Smooth muscle cell of bladder (primary cell): ENCODE results near the gene PDZD11. TPM values are rescaled to one million over a fixed set of nuclear protein-coding genes. Genes with fewer than 3 reads are reported as not detected.

Experiments
- total RNA-seq: library from RNA; depleted of rRNA; stranded (reverse); fragments of >200 nt; gene quantifications from 2 replicates; pipeline ENCODE4 v1.2.3, GENCODE V29; 2014

PDZD11 gene, protein sequence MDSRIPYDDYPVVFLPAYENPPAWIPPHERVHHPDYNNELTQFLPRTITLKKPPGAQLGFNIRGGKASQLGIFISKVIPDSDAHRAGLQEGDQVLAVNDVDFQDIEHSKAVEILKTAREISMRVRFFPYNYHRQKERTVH
- 37.8 and 40.5 TPM in 2 replicates for total RNA-seq

DNA sequence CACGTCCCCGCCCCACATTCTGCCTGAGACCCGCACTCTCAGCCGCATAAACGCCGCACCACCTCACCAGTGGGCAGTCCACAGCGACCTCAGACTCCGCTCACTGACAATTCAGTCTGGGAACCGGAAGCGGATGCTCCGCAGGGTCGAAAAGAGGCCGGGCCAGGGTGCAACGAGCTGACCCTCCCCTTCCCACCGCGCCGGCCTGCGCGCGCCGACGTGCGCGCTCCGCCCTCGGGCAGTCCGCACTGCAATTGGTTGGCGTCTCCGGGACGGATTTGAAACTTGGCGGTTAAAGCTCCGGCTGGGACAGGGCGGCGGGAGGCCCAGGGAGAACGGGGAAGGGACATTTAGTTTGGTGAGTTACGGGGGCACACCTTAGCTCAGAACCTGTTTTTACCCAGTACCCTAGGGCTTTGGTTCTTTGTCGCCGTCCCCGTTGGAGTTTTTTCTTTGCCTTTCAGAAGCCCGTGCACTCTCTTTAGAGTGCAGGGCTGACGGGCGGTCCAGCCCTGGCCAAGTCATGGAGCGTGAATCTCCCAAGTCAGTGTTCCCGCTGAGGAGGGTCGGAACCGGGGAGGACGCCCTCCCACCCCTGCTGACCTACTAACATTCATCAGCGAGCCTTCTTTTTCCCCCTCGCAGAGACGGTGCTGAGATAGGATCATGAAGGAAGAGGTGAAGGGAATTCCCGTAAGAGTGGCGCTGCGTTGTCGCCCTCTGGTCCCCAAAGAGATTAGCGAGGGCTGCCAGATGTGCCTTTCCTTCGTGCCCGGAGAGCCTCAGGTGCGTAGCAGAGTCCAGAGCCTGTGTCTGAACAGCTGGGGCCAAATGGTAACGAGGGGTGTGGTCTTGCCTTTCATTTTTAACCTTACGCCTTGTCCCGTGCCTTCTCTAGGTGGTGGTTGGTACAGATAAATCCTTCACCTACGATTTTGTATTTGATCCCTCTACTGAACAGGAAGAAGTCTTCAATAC lies at the start of gene PDZD11, which contains the start of gene KIF4A:
PDZD11 (minus strand) TSS at position 135 of the 978 bp plus-strand sequence. CDS start 586 bp downstream, outside the sequence.
KIF4A (plus strand) TSS at position 312 of the 978 bp plus-strand sequence; CDS start at position 667, 355 bp downstream.

DNA sequence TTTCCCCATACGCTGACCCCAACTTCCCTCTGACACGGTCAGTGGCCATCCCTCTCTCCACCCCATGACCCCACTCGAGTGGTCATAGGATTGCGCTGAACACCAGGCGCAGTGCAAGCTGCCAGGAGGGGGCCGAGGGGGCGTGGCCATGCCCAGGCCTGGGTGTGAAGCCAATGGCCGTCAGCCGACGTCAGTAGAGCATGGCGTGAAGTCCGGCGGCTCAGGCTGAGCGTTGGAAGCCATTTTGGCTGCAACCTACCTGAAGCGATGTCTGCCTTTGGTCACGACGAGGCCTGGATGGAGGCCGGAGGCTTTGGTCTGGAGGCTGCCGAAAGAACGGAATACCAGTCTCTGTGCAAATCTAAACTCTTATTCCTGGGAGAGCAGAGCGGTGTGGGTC lies 7.8 kb downstream of the PDZD11 start, which contains the start of gene RAB41:
RAB41 (plus strand) TSS at position 222 of the 400 bp plus-strand sequence; CDS start at position 268, 46 bp downstream.

DNA sequence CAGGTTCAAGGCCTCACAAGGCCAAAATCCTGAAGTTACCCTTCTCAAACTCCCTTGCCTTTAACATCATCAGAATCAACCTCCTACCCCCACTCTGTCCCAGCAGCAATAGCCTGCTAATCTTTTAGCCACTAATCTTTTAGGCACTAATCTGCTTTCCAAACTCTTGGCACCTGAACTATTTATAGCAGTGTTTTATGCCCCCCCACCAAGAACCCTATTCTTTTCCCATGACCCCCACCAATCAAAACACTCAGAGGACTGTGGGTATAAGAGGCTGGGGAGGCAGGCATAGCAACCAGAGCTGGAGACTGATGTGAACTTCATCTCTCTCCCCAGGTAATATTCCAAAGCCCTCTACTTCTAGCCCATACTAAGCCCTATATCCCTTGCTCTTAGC lies 21.7 kb downstream of the PDZD11 start, which contains the start of gene ARR3:
ARR3 (plus strand) TSS at position 301 of the 400 bp plus-strand sequence. CDS start 1,052 bp downstream, outside the sequence.

DNA sequence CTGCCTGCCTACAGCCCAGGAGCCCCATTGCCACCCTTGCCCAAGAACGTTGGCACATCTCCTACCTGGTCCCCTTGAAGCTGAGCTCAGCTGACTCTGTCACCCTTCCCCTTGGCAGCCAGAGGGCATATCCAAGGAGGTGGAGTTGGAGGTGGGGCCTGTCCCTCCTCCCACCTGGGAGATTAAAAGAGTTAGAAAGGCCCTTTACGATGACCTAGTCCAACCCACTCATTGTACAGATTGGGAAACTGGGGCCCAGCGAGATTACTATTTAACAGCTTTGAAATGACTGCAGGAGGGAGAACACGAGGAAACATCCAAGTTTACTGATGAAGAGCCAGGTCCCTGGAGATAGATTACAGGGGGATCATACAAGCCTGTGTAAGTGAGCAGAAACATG lies 29.6 kb downstream of the PDZD11 start, which contains the start of gene P2RY4:
P2RY4 (minus strand) TSS at position 101 of the 400 bp plus-strand sequence. CDS start 580 bp downstream, outside the sequence.

Other genes starting within 250 kb of the PDZD11 start
- gene AWAT2, start 240.0 kb downstream of the PDZD11 start, total RNA-seq: not detected in 2 replicates
- not detected in 2 replicates for gene OTUD6A, start 227.5 kb downstream of the PDZD11 start, total RNA-seq
- 116 and 129 TPM in 2 replicates for gene IGBP1, start 156.5 kb downstream of the PDZD11 start, total RNA-seq
- not detected in 2 replicates for gene DGAT2L6, start 112.4 kb downstream of the PDZD11 start, total RNA-seq
- not detected in 2 replicates for gene AWAT1, start 55.3 kb downstream of the PDZD11 start, total RNA-seq
- under 0.01 and 0.18 TPM in 2 replicates for gene P2RY4, start 29.7 kb downstream of the PDZD11 start, total RNA-seq
- gene ARR3, start 21.6 kb downstream of the PDZD11 start, total RNA-seq: not detected in 2 replicates
- gene RAB41, start 7.8 kb downstream of the PDZD11 start, total RNA-seq: not detected in 2 replicates
- gene KIF4A, start 177 bp upstream of the PDZD11 start, total RNA-seq: 1.6 and 1.8 TPM in 2 replicates
- not detected in 2 replicates for gene GDPD2, start 133.4 kb upstream of the PDZD11 start, total RNA-seq
- gene DLG3, start 154.9 kb upstream of the PDZD11 start, total RNA-seq: 16.7 and 20.8 TPM in 2 replicates